ENCODE measurements around the gene MAK.

DNA sequence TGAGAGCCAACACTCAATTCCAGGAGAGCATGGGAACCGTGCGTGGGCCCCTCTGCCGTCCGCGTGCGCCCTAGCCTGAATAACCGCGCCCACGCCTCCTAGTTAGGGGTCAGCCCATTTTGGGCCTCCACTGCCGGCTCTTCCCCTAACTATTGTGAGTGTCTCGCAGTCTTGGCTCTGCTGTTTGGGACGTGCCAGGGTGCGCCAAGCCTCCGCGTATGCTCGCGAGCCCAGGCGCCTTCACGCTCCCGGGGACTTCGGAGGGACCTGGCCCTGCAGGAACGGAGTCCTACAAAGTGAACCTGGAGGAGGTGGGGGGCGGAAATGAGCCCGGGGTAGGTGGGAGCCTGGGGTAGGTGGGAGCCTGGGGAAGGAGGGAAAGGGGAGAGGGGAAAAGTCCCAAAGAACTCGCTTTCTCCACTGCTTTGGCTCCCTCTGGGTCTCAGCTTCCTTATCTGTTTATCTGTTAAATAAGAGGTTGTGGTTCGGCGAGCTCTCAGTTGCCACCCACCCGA is 44.4 kb upstream of the MAK start:
- TF ChIP-seq POLR2AphosphoS5 (IDR thresholded peaks at IDR 0.05; ENCODE audit: low read depth, low read length), result no peak
- no peak for TF ChIP-seq POLR2A (IDR thresholded peaks at IDR 0.05; ENCODE audit: low read depth, low read length)
- TF ChIP-seq TAF1 (IDR thresholded peaks at IDR 0.05; ENCODE audit: borderline replicate concordance, low read depth, low read length), result no peak
